ENCODE measurements around the gene MYO5C.
"Not testable (repeated sequence)": the region's sequence is repeated elsewhere in the genome, so short reads cannot be mapped to it uniquely, and the experiment has no call there.

Gene MYO5C

DNA sequence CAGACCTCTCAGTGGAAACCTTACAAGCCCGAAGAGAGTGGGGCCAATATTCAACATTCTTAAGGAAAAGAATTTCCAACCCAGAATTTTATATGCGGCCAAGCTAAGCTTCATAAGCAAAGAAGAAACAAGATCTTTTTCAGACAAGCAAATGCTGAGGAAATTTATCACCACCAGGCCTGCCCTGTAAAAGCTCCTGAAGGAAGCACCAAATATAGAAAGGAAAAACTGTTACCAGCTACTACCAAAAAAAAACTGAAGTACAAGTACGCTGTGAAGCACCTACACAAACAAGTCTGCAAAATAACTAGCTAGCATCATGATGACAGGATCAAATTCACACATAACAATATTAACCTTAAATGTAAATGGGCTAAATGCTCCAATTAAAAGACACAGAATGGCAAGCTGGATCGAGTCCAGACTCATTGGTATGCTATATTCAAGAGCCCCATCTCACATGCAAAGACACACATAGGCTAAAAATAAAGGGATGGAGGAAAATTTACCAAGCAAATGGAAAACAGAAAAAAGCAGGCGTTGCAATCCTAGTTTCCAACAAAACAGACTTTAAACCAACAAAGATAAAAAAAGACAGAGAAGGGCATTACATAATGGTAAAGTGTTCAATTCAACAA lies 130.0 kb downstream of the MYO5C start:
- DNase-seq: not testable (repeated sequence)

DNA sequence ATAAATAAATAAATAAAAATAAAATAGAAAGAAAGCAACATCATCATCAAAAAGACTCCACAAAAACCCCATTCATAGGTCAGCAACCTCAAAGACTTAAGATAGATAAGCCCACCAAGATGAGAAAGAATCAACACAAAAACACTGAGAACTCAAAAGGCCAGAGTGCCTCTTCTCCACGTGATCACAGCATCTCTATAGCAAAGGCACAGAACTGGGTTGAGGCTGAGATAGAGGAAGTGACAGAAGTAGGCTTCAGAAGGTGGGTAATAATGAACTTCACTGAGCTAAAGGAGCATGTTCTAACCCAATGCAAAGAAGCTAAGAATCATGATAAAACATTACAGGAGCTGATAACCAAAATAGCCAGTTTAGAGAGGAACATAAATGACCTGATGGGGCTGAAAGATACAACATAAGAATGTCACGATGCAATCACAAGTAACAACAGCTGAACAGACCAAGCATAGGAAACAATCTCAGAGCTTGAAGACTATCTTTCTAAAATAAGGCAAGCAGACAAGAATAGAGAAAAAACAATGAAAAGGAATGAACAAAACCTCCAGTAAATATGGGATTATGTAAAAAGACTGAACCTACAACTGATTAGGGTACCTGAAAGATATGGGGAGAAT lies 130.9 kb downstream of the MYO5C start:
- no peak for DNase-seq

DNA sequence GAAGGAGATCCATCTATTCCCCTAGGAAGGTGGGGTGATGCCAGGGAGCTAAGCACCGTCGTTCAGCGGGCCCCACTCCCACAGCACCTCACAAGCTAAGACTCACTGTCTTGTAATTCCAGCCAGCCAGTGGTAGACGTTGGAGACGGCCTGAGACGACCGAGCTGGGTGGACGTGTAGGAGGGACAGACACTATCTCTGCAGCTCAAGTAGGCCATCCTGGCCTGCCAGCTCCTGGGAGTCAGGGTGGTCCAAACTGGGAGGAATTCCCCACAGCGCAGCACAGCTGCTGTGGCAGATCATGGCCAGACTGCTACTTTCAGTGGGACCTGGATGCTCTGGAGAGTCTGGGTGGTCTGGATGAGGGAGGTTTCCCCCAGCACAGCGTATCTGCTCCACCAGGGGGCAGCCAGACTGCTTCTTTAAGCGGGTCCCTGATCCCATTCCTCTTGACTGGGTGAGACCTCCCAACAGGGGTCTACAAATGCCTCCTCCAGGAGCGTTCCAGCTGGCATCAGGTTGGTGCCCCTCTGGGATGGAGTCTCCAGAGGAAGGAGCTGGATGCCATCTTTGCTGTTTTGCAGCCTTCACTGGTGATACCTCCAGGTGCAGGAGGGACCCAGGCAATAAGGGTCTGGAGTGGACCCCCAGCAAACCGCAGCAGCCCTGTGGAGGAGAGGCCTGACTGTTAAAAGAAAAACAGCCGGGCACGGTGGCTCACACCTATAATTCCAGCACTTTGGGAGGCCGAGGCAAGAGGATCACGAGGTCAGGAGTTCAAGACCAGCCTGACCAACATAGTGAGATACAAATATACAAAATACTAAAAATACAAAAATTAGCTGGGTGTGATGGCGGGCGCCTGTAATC lies 132.0 kb downstream of the MYO5C start:
- no peak for DNase-seq

DNA sequence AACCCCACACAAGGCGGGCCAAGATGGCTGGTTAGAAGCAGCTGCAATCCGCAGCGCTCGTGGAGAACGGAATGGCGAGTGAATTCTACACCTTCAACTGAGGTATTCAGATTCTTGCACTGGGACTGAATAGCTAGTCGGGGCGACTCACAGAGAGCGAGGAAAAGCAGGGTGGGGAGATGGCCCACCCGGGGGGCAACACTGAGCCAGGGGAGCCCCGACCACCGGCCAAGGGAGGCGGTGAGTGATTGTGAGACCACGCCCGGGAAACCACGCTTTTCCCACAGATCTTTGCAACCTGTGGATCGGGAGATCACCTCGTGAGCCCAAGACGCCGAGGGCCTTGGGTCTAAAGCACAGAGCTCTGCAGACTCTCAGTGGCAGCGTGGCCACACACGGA lies 132.7 kb downstream of the MYO5C start:
- no peak for DNase-seq

DNA sequence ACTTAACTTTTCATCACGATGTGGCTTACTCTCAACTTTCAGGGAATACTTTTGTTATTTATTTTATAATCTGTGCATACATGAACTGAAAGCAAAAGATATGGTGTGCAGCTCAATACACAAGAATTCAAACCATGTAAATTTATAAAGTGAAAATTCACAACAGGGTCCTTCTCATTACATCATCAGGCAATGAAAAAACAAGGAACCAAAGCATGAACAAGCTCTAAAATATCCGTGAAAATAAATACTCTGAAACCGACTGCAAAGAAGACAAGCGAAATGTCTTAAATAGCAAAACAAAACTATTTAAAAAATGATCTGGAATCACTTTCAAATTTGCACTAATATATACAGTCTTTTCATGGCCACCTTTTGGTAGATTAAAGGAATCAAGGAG lies 133.3 kb downstream of the MYO5C start:
- no peak for DNase-seq

DNA sequence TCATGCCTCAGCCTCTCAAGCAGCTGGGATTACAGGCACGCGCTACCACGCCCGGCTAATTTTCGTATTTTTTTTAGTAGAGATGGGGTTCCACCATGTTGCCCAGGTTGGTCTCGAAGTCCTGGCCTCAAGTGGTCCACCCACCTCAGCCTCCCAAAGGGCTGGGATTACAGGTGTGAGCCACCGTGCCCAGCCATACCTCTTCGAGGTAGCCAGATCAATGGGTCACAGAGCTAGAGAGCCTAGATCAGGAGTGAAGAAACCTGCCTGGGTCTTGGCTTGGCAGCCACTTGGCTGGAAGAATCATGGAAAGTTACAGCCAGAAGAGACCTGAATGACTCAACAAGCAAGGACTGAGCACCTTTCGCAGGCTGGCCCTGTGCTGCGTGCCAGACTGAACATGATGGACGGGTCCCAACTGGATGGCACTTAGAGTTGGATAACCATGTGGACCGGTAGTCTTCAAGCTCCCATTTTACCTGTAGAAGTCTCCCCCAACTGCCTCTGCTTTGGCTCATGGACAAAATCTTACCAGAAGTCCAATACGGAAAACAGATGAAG lies 134.1 kb downstream of the MYO5C start:
- DNase-seq: no peak

DNA sequence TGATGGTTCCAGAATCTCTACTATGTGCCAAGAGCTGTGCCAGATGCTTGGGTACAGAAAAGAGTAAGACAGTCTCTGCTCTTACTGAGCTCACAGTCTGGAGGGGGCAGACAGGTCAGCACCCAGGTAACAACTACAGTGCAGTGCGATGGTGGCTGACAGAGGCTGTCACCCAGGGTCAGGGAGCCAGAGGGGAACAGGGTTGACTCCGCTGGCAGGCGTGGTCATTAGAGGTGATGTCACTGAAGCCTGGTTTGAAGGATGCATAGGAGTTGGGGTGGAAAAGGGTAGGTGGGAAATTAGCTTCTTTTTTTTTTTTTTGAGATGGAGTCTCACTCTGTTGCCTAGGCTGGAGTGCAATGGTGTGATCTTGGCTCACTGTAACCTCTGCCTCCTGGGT lies 136.0 kb downstream of the MYO5C start:
- DNase-seq: no peak

DNA sequence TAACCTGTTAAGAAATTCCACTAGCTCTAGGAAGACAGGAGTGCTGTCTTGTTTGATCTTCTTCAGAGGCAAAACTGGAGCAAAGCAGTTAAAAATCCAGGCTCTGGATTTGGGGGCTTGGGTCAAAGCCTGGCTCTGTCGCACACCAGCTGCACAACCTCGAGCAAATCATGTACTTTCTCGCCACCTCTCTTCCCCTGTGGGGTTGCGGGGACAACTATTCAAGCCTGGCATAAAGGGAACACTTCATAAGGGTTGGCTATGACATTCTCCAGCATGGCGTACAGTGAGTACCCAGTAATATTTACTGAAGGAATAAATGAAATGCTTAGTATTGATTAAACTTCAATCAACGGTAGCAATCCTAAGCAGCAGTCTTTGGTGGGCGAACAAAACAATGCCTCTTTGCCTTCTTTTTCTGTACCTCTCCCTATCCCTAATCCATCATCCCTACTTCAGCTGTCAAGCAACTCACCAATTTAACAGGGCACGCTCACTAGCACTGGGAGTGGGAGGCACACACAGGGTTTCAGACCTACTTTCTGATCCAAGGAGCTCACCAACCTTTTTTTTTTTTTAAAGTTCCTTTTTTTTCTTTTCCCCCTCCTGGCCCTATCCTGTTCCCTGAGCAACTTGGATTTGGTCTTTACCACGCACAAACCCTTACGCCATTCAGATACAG lies 137.4 kb downstream of the MYO5C start:
- no peak for DNase-seq

DNA sequence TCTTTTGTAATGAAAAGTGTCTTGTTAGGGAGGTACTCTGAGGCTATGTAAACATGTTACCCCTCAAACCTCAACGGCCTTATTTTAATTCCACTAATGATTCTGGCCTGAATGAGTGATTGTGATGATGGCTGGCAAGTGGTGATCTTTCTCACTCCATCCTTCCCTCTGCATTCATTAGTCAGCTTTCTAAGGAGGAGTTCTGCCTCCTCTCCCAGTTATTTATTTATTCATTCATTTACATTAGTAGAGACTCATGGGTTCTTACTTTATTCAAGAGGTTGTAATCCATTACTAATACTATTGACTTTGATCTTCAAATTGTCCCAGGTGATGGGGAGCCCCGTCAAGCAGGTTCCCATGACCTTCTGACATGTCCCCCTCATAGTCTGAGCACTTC lies 139.7 kb downstream of the MYO5C start:
- DNase-seq: no peak

DNA sequence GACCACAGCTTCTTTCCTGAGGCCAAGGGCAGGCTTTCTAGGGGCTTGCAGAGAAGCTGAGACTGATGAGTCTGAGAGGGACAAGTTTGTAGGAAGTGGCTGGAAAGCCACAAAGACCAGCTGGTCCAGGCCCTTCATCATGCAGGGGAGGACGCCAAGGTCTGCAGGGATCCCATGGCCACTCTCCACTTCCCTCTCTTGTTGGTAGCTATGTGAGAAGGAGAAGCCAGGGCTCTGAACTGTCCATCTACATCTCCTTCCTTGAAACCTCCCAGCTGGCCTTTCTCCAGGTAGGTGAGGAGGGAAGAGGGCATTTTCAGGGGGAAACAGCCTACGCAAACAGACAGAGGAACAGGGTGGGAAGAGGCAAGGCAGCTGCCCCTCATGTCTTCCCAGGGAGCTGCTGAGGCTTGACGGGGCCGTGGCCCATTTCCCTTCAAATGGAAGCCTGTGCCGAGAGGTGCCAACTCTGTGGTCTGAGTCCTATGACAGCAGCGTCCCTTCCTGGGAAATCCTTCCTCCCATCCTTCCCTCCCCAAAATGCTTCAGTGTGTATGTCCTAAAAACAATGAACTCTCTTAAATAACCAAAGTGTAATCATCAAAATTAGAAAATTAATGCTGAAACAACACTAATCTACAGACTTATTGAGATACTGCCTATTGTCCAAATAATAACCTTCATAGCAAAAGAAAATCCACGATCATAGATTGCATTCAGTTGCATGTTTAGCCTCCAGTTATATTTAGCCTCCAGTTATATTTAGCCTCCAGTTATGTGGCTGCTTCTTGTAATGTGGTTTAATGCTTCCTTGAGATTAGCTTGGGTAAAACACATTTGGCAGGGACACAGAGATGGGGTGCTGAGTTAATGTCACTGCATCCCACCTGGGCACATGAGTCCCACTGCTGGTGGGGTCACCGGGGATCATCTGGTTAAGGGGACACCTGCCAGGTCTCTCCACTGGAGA lies 140.4 kb downstream of the MYO5C start:
- peak; percentile 11 for DNase-seq

DNA sequence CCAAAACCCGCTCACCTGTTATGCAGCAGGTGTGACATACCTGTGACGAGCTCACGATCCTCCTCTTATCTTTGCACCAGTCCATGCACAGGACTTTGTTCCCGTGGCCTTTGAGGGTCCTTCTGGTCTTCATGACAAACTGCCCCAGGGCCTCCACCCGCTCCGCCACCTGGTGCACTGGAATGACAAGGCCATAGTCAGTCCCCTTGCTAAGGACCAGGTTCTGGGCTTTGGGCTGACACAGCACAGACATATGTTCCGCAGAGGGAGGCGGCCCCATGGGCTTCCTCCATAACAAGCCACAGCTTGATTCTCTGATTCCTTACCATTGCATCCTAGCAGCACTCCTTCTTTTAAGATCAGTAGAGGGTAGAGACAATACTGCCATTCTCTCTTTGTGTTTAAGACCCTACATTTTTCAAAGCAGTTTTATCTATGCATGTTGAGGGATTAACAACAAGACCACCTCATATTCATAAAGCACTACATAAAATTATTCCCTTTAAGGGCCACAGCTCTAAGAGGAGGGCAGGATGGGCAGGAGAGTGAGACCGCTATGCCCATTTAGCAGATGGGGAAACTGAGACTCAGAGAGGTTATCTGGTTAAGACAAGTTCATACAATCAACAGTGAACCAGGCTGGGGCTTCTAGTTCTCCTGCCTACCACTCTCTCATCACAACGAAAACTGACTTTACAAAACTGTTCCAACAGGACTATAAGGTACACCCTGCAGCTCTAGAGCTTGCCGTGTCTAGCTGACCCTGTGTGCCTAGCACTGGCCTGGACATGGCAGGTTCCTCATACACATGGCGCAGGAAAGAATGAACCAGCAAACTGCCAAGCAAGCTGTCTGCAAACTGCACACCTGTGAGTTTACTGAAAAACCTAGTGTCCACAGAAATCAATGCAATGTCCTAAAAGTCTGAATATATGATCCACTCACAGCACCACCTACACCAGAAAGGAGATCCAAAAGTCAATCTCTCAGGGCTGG lies 141.4 kb downstream of the MYO5C start:
- DNase-seq: no peak

DNA sequence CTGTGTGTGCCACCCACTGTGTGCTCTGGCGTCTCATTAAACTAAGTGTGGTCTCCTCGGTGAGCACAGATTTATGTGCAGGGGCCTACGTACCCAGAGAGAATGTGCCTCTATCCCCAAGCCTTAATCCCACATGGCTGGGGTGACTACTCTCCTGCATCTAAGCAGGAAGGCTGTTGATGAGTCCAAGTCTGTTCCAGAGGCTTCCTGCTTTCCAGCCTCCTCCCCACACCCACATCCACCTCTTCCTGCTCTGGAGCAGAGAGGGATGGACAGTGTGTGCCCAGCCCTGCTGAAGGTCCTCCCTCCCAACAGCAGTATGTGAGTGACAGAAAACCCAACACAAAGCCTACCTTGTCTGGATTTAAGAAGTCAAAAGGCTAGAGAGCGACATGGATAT lies 144.3 kb downstream of the MYO5C start:
- no peak for DNase-seq

DNA sequence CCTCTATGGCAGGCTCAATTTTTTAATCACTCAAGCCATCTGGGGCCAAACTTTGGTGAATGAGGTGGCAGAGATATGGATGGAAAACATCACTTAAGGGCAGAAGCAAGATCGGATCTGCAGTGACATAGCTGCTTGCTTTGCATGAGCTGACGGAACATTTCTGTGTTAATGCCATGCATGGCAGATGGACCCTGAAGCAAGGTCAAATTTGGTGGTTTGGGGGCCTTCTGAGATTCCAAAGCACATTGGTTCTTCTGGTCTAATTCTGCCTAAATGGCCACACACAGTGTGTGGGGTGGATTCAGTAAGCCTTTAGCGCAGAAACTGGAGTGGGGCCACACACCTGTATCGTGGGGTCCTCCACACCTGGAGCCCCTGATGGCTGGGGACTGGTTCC lies 144.7 kb downstream of the MYO5C start:
- DNase-seq: no peak

DNA sequence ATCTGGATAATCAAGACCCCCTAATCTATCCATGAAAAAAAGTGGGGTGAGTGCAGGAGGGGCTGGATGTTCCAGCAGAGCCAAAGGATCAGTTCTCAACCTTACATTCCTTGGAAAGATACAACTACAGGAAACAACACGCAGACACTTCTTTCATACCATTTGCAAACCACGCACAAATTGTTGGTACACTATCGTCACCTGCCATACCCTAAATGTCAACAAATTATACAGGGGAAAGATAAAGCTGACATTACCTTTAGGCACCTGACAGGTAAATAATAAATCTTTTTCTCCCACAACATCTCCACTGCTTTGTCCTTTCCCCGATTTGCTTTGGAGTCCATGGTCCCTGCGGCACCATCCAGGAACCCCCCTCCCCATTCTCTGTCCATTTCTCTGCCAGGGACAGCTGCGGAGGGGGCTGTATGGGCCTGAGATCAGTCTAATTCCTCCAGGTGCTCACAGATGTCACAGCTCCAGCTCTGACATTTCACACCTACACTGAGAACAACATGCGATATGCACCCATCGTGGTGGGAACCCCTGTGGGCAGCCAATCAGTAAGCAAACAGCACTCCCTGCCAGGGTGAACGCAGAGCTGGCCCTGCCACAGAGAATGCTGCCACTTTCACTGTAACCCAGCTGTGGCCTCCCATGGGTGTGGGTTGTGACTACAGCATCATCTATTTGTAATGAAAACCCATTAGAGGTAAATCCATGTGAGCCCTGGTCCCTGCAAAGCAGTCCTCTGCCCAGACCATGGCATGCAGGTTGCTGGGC lies 145.4 kb downstream of the MYO5C start:
- no peak for DNase-seq

DNA sequence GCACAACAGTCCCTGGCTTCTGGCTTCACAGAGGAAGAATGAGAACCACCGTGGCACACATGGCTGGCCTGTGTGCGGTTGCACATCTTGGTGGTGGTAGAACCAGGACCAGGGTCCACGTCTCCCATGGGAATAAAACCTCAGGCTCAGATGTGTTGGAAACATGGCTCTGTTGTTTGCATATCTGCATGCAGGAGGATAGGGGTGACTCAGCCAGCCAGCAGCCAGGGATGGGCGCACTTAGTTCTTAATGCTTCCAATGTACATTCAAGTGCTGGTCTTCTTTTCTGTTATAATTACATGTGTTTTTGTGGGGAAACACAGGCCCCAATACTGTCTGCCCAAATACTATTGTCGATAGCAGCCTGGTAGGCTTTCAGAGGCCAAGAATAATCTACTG lies 147.2 kb downstream of the MYO5C start:
- DNase-seq: no peak

DNA sequence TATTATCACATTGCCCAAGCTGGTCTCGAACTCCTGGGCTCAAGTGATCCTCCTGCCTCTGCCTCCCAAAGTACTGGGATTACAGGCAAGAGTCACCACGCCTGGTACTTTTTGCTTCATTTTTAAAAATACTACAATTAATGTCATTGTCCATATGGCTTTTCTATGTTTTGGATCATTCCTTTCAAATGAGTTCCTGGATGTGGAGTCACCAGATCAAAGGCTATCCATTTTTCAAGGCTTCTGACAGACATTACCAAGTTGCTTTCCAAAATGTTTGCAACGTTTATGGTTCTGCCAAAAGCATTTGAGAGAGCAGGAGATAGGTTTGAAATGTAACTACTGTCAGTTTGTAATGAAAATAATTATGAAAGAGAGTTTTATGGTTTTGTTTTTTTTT lies 148.8 kb downstream of the MYO5C start:
- DNase-seq: no peak

DNA sequence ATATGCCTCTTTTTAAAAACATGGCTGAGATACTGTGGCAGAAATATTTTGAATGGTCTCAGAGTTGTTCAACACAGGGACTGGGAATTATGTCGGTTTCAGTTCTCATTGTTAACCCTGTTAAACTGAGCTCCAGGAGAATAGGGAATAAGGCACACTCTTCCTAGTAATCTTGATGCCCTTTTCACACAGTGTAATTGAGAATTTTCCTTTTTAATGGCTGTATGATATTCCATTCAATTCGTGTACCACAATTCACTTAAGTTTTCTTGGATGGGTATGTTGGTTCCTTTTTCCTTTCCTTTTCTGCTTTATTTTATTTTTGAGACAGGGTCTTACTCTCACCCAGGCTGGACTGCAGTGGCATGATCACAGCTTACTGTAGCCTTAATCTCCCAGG lies 149.3 kb downstream of the MYO5C start:
- DNase-seq: no peak

DNA sequence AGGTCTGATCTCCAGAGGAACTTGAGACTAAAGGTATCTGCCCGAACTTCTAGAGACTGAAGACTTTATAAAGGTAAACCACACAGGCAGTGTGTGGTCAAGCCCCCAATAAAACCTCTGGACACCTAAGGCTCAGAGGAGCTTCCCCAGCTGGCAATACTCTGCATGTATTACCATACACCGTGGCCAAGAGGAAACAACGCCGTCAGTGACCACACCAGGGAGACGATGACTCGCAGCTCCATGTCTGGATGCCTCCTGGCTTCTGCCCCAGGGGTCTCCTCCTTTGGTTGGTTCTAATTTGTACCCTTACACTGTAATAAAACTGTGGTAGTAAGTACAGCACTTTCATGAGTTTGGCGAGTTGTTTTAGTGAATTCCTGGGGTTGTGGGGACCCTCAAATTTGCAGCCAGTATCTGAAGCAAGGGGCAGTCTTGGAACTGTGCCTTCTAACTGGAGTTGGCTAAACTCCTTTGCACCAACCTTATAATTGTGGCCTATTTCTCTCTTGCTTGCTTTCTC lies 150.9 kb downstream of the MYO5C start:
- no peak for DNase-seq

DNA sequence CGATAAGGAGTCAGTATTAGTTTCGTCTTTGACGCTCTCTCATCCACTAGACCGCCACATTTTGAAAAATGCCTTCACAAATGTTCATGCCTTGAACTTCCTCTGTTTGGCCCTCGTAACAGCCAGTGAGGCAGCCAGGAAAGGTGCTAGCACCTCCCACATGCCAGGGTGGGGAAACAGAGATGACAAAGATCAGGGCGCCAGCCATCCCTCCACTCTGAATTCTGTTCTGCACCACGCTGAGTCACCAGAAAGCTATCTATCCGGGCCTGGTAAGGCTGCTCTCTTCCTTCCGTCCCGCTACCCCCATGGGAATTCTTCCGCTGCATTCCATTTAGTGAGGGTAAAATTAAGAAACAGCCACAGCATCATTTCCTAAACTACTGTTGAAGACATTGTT lies 151.7 kb downstream of the MYO5C start:
- DNase-seq: no peak

All from GDM1 (cell line).